Measurements from ENCODE around the gene SYT1.

SYT1 gene

DNA sequence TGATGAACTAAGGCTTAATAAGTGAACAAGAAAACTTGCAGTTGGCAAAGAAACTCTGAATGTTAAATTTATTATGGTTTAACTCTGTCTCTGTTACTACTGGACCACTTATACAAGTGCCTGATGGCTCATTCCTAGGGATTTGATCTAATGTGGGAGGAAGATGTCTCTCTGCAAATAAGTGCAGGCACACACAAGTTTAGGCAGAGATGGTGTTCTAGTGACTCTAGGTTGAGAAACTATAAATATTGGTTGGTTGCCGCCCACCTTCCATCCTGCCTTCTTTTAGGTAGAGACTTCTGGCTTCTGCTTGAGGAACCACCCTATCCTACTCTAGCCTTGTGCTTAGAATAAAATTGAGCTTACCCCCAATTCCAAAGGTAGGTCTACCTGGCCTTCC is 570.0 kb downstream of the SYT1 start:
- TF ChIP-seq, protein P1, sequence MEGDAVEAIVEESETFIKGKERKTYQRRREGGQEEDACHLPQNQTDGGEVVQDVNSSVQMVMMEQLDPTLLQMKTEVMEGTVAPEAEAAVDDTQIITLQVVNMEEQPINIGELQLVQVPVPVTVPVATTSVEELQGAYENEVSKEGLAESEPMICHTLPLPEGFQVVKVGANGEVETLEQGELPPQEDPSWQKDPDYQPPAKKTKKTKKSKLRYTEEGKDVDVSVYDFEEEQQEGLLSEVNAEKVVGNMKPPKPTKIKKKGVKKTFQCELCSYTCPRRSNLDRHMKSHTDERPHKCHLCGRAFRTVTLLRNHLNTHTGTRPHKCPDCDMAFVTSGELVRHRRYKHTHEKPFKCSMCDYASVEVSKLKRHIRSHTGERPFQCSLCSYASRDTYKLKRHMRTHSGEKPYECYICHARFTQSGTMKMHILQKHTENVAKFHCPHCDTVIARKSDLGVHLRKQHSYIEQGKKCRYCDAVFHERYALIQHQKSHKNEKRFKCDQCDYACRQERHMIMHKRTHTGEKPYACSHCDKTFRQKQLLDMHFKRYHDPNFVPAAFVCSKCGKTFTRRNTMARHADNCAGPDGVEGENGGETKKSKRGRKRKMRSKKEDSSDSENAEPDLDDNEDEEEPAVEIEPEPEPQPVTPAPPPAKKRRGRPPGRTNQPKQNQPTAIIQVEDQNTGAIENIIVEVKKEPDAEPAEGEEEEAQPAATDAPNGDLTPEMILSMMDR (IDR thresholded peaks at IDR 0.05): no peak
- no peak for TF ChIP-seq ZFX (IDR thresholded peaks at IDR 0.05; ENCODE audit: borderline replicate concordance)
- no peak overlapping the region for H3K27ac ChIP-seq

GRCh38 chr12:79435742-79436141 is 571.2 kb downstream of the SYT1 start:
- no peak overlapping the region for H3K27ac ChIP-seq
- TF ChIP-seq ZFX (IDR thresholded peaks at IDR 0.05; ENCODE audit: borderline replicate concordance): no peak
- TF ChIP-seq, protein P1 (IDR thresholded peaks at IDR 0.05): no peak

- H3K27ac ChIP-seq: no peak overlapping the region
- TF ChIP-seq, protein P1 (IDR thresholded peaks at IDR 0.05): no peak
- TF ChIP-seq ZFX (IDR thresholded peaks at IDR 0.05; ENCODE audit: borderline replicate concordance): no peak
Observed at GRCh38 chr12:79438480-79439174, 574.1 kb downstream of the SYT1 start.

DNA sequence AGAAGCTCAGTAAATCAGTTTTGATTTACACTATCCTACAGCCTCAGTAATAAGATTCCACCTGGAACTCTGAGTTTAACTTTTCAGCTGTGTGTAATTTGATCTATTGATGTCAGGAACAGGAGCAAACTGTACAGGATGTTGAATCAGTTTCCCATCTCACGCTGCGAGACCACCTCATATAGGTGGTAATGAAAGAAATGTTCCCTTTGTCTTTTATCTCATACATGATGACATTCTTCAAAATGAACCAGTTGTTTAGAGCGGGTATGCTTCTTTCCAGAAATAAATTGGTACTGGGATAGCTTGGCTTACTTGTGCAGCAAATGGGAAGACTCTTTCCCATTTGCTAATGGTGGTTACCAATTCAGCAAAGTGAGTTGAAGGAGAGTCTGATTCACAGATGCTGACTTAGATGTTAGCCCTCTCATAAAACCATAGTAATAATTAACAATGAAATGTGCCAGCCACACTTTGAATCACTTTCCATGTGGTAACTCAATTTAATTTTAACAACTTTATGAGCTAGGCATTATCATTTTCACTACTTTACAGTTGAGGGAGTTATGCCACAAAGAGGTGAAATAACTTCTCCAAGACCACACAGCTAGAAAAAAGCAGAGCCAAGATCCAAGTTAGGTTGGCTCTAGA is 574.7 kb downstream of the SYT1 start:
- no peak overlapping the region for H3K27ac ChIP-seq
- TF ChIP-seq, protein P1 (IDR thresholded peaks at IDR 0.05): no peak
- TF ChIP-seq ZFX (IDR thresholded peaks at IDR 0.05; ENCODE audit: borderline replicate concordance): no peak

DNA sequence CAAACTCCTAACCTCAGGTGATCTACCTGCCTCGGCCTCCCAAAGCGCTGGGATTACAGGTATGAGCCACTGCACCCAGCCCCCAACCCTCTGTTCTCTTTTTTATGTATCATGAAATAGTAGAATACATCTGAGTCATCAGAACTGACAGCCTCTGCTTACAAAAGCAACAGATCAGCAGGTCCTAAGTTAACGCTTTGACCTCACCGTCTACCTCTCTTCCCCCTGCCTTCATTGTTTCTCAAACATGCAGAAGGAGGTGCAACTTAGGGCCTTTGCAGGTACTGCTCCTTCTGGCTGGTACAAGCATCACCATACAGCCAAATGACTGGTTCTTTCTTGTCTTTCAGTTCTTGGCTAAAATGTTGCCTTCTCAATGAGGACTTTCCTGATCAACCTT is 577.0 kb downstream of the SYT1 start:
- H3K27ac ChIP-seq: no peak overlapping the region
- TF ChIP-seq, protein P1 (IDR thresholded peaks at IDR 0.05): no peak
- TF ChIP-seq ZFX (IDR thresholded peaks at IDR 0.05; ENCODE audit: borderline replicate concordance): no peak

- TF ChIP-seq, protein P1 (IDR thresholded peaks at IDR 0.05): no peak
- TF ChIP-seq ZFX (IDR thresholded peaks at IDR 0.05; ENCODE audit: borderline replicate concordance): no peak
- H3K27ac ChIP-seq: no peak overlapping the region
Observed at GRCh38 chr12:79442396-79442795, 577.8 kb downstream of the SYT1 start.

GRCh38 chr12:79444089-79444488 is 579.5 kb downstream of the SYT1 start:
- no peak for TF ChIP-seq ZFX (IDR thresholded peaks at IDR 0.05; ENCODE audit: borderline replicate concordance)
- TF ChIP-seq, protein P1 (IDR thresholded peaks at IDR 0.05): no peak
- no peak overlapping the region for H3K27ac ChIP-seq

Data from 22Rv1 (cell line).